Brain microvascular endothelial cell (primary cell): Measurements from ENCODE around the gene GALNT14.

Source experiments
- DNase-seq: peaks from one replicate; pipeline ENCODE4 v3.0.0-alpha.2; 2020
- H3K27ac ChIP-seq: fragments of 250-450 bp; sonication (Bioruptor Pico); 2 replicates; pipeline ENCODE4 v1.5.1; 2020; ENCODE audit warnings: mild to moderate bottlenecking, moderate library complexity
- H3K27me3 ChIP-seq: fragments of 250-450 bp; sonication (Bioruptor Pico); replicated peaks from 2 replicates; pipeline ENCODE4 v1.5.1; 2020; ENCODE audit warnings: mild to moderate bottlenecking
- H3K36me3 ChIP-seq: fragments of 250-450 bp; sonication (Bioruptor Pico); replicated peaks from 2 replicates; pipeline ENCODE4 v1.5.1; 2020; ENCODE audit warnings: mild to moderate bottlenecking
- H3K4me3 ChIP-seq: 2 replicates; pipeline ENCODE4 v1.5.1; 2011; ENCODE audit warnings: low read depth, mild to moderate bottlenecking, control low read depth, low read length, moderate library complexity
- CTCF ChIP-seq: IDR thresholded peaks from 2 replicates; pipeline ENCODE4 v1.5.1; 2011; ENCODE audit warnings: low read depth, mild to moderate bottlenecking, moderate library complexity, low read length, control low read depth, inconsistent platforms; ENCODE audit errors: missing control alignments
- in situ Hi-C: cut with HindIII; loops from 2 replicates; pipeline ENCODE4 v1.10.0; 2017; ENCODE audit warnings: low sequenced_read_pairs, low pct_ligation_motif_present

The GALNT14 gene

GRCh38 chr2:30932870-30933269 lies 205.4 kb downstream of the GALNT14 start:
- DNase-seq = no peak
- no peak overlapping the region for H3K4me3 ChIP-seq
- no peak for TF ChIP-seq CTCF
- H3K27me3 ChIP-seq = no peaks in the 10 kb centered on the region
- no peaks in the 10 kb centered on the region for H3K36me3 ChIP-seq
- in situ Hi-C loops = no loop called here
- H3K27ac ChIP-seq = no peak overlapping the region

GRCh38 chr2:30931841-30932407 lies 206.3 kb downstream of the GALNT14 start:
- no peaks in the 10 kb centered on the region for H3K27me3 ChIP-seq
- in situ Hi-C loops = no loop called here
- H3K36me3 ChIP-seq = no peaks in the 10 kb centered on the region
- no peak for DNase-seq
- no peak overlapping the region for H3K27ac ChIP-seq
- TF ChIP-seq CTCF = no peak
- no peak overlapping the region for H3K4me3 ChIP-seq

- no peak for TF ChIP-seq CTCF
- Histone ChIP-seq H3K27ac (no peak overlapping the region), H3K36me3 (no peaks in the 10 kb centered on the region), H3K4me3 (no peak overlapping the region), H3K27me3 (no peaks in the 10 kb centered on the region)
- DNase-seq = no peak
- in situ Hi-C loops = no loop called here
Observed at GRCh38 chr2:30930716-30931115, 207.5 kb downstream of the GALNT14 start.

GRCh38 chr2:30927465-30928075 lies 210.7 kb downstream of the GALNT14 start:
- no peak for DNase-seq
- TF ChIP-seq CTCF = no peak
- no peaks in the 10 kb centered on the region for H3K27me3 ChIP-seq
- in situ Hi-C loops = no loop called here
- H3K4me3 ChIP-seq = no peak overlapping the region
- H3K27ac ChIP-seq = no peak overlapping the region
- no peaks in the 10 kb centered on the region for H3K36me3 ChIP-seq

- Histone ChIP-seq H3K27ac (no peak overlapping the region), H3K36me3 (no peaks in the 10 kb centered on the region), H3K4me3 (no peak overlapping the region), H3K27me3 (no peaks in the 10 kb centered on the region)
- no peak for DNase-seq
- in situ Hi-C loops = no loop called here
- TF ChIP-seq CTCF = no peak
Observed at GRCh38 chr2:30926606-30927005, 211.6 kb downstream of the GALNT14 start.

GRCh38 chr2:30923623-30924022 lies 214.6 kb downstream of the GALNT14 start:
- in situ Hi-C loops = no loop called here
- H3K27ac ChIP-seq = no peak overlapping the region
- H3K4me3 ChIP-seq = no peak overlapping the region
- DNase-seq = no peak
- H3K27me3 ChIP-seq = no peaks in the 10 kb centered on the region
- TF ChIP-seq CTCF = no peak
- no peaks in the 10 kb centered on the region for H3K36me3 ChIP-seq
